ENCODE data around the gene PTGDR. TPM values are rescaled to one million over a fixed set of nuclear protein-coding genes. Genes with fewer than 3 reads are reported as not detected.

Gene PTGDR
- total and polyA plus RNA-seq, 3 donors from 2014 or later = 0.16 to 1.3 (median 0.54) TPM

- no peak overlapping the region for H3K27ac ChIP-seq
- H3K27me3 ChIP-seq = no peaks in the 10 kb centered on the region
- H3K4me3 ChIP-seq = no peak overlapping the region
- H3K4me1 ChIP-seq = no peaks in the 10 kb centered on the region
- TF ChIP-seq CTCF (IDR thresholded peaks at IDR 0.05) (no peak), POLR2A (IDR thresholded peaks at IDR 0.05) (no peak)
- DNase-seq = no peak
- H3K9me3 ChIP-seq = no peaks in the 10 kb centered on the region
- intact Hi-C loops (cut with DNase I; ENCODE audit: low total_unique reads) = no loop called here
- 89 to 97% methylated on average over 6 of the region's 6 CpGs for WGBS, 2 donors
- H3K36me3 ChIP-seq (ENCODE audit: low read depth, missing control alignments) = no peaks in the 10 kb centered on the region
Measured at GRCh38 chr14:52305014-52305413, 37.5 kb downstream of the PTGDR start.

- 85 to 94% methylated on average over 4 of the region's 4 CpGs for WGBS, 2 donors
- Histone ChIP-seq H3K27me3 (no peaks in the 10 kb centered on the region), H3K36me3 (ENCODE audit: low read depth, missing control alignments) (no peaks in the 10 kb centered on the region), H3K4me3 (no peak overlapping the region), H3K4me1 (peaks cover 14% of the 10 kb centered on the region), H3K27ac (no peak overlapping the region), H3K9me3 (no peaks in the 10 kb centered on the region)
- no peak for TF ChIP-seq CTCF (IDR thresholded peaks at IDR 0.05)
- TF ChIP-seq POLR2A (IDR thresholded peaks at IDR 0.05) = no peak
- intact Hi-C loops (cut with DNase I; ENCODE audit: low total_unique reads) = no loop called here
- no peak for DNase-seq
Measured at GRCh38 chr14:52307376-52307775, 39.9 kb downstream of the PTGDR start.

GRCh38 chr14:52307905-52308304 is 40.4 kb downstream of the PTGDR start:
- Histone ChIP-seq H3K27me3 (no peaks in the 10 kb centered on the region), H3K4me1 (peaks cover 19% of the 10 kb centered on the region), H3K27ac (no peak overlapping the region), H3K4me3 (no peak overlapping the region), H3K36me3 (ENCODE audit: low read depth, missing control alignments) (no peaks in the 10 kb centered on the region), H3K9me3 (no peaks in the 10 kb centered on the region)
- 78 to 86% methylated on average over 2 of the region's 2 CpGs for WGBS, 2 donors
- intact Hi-C loops (cut with DNase I; ENCODE audit: low total_unique reads) = no loop called here
- no peak for DNase-seq
- TF ChIP-seq CTCF (IDR thresholded peaks at IDR 0.05) (no peak), POLR2A (IDR thresholded peaks at IDR 0.05) (no peak)

- TF ChIP-seq POLR2A (IDR thresholded peaks at IDR 0.05) = no peak
- TF ChIP-seq CTCF (IDR thresholded peaks at IDR 0.05) = no peak
- no peak overlapping the region for H3K27ac ChIP-seq
- no peaks in the 10 kb centered on the region for H3K36me3 ChIP-seq (ENCODE audit: low read depth, missing control alignments)
- H3K9me3 ChIP-seq = no peaks in the 10 kb centered on the region
- H3K27me3 ChIP-seq = no peaks in the 10 kb centered on the region
- no peak overlapping the region for H3K4me3 ChIP-seq
- intact Hi-C loops (cut with DNase I; ENCODE audit: low total_unique reads) = no loop called here
- WGBS, 2 donors = 87 to 90% methylated on average over 3 of the region's 3 CpGs
- no peak for DNase-seq
- peaks cover 28% of the 10 kb centered on the region for H3K4me1 ChIP-seq
Measured at GRCh38 chr14:52310541-52310940, 43.0 kb downstream of the PTGDR start.

- Histone ChIP-seq H3K4me3 (peak overlapping the region in 1 of 2 donors; percentile 71), H3K27ac (peak overlapping the region in 1 of 2 donors; percentile 84), H3K36me3 (ENCODE audit: low read depth, missing control alignments) (no peaks in the 10 kb centered on the region), H3K27me3 (no peaks in the 10 kb centered on the region), H3K9me3 (no peaks in the 10 kb centered on the region), H3K4me1 (peaks cover 30% of the 10 kb centered on the region)
- DNase-seq = peak; percentile 29
- 13 to 22% methylated on average over 5 of the region's 5 CpGs for WGBS, 2 donors
- intact Hi-C loops (cut with DNase I; ENCODE audit: low total_unique reads) = no loop called here
- TF ChIP-seq CTCF (IDR thresholded peaks at IDR 0.05) (no peak), POLR2A (IDR thresholded peaks at IDR 0.05) (no peak)
Measured at GRCh38 chr14:52312931-52313355, 45.4 kb downstream of the PTGDR start.
